Measurements from ENCODE around the gene ZSWIM7. TPM values are rescaled to one million over a fixed set of nuclear protein-coding genes. Genes with fewer than 3 reads are reported as not detected.

ZSWIM7 gene, protein sequence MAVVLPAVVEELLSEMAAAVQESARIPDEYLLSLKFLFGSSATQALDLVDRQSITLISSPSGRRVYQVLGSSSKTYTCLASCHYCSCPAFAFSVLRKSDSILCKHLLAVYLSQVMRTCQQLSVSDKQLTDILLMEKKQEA
- total RNA-seq (10 to 100 TPM; 17.9 to 20.5 TPM), polyA plus RNA-seq (10 to 100 TPM; 36.4 to 39.1 TPM)
- long read RNA-seq, donor 1, transcript ZSWIM7-201 (5 exons, 2,008 nt): major isoform, 15 of 56 reads
- long read RNA-seq, donor 1, transcript ZSWIM7-205 (6 exons, 703 nt): major isoform, 15 of 56 reads
- long read RNA-seq, donor 1, partial matches to known transcripts: 19 of 56 reads
- long read RNA-seq, donor 1, other reads (novel, unspliced or antisense): 0 of 56 reads
- long read RNA-seq, donor 2, partial matches to known transcripts: 7 of 12 reads
- long read RNA-seq, donor 2, other reads (novel, unspliced or antisense): 0 of 12 reads
- long read RNA-seq, donor 3, transcript ZSWIM7-201 (5 exons, 2,008 nt): major isoform, 5 of 11 reads
- long read RNA-seq, donor 3, partial matches to known transcripts: 0 of 11 reads
- long read RNA-seq, donor 3, other reads (novel, unspliced or antisense): 0 of 11 reads
- long read RNA-seq, donor 4, partial matches to known transcripts: 7 of 19 reads
- long read RNA-seq, donor 4, other reads (novel, unspliced or antisense): 0 of 19 reads
- long read RNA-seq, donor 5, transcript ZSWIM7-201 (5 exons, 2,008 nt): major isoform, 7 of 45 reads
- long read RNA-seq, donor 5, partial matches to known transcripts: 6 of 45 reads
- long read RNA-seq, donor 5, other reads (novel, unspliced or antisense): 25 of 45 reads

DNA sequence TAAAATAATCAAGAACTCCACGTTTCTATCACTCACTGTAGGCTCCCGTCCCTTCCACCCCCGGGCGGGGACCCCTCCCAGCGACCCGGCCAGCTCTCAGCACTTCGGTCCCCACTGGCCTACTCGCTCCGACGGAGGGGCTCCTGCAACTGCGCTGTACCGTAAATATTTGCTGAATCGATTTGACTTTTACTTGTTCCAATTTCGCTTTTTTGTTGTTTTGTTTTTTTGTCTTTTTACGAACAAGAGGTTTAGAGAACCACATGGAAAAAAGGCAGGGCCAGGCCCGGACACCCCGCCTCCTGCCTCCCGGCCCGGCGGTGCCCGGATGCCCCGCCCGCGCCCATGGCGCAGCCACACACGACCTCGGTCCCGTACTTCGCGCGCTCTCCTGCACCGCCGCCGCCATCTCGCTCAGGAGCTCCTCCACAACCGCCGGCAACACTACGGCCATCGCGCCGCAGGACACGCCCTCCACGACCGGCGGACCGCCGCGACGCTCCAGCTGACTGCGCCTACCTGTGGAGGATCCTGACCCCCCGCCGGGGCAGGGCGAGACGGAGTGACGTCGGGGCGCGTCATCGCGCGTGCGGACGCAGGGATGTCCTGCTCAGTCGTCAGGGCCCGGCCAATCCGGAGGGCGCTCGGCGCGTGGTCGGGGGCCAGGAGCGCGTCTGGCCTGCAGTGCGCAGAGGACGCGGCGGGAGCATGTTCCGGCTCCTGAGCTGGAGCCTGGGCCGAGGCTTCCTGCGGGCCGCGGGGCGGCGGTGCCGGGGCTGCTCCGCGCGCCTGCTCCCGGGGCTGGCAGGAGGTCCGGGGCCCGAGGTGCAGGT lies at the start of gene ZSWIM7, which contains the start of gene TTC19:
Gene ZSWIM7, minus strand, starts transcription at position 564 of the 833 bp plus-strand sequence. Its CDS starts 110 bp downstream, at position 454.
Gene TTC19, plus strand, starts transcription at position 684 of the 833 bp plus-strand sequence. Its CDS starts 25 bp downstream, at position 709.
- Histone ChIP-seq H3K27me3 (ENCODE audit: control insufficient read depth in 3 of 3, insufficient read depth in 3 of 3, low read length in 2 of 3) (no peaks in the 10 kb centered on the region), H3K27ac (ENCODE audit: low read depth in 1 of 2, low read length in 1 of 2) (peak within 1 kb of the TSS; percentile 88 to 98), H3K36me3 (ENCODE audit: control insufficient read depth in 4 of 4, insufficient read depth in 4 of 4, low read length in 4 of 4) (peaks cover 11 to 37% (median 24%) of the 10 kb centered on the region in 4 donors), H3K9me3 (ENCODE audit: control insufficient read depth in 4 of 4, insufficient read depth in 3 of 4, low read length in 3 of 4) (peaks cover 0 to 2% (median 0%) of the 10 kb centered on the region in 4 donors), H3K9ac (ENCODE audit: insufficient read depth in 1 of 2, low read length in 2 of 2) (peak within 1 kb of the TSS; percentile 91 to 94), H3K4me1 (ENCODE audit: control insufficient read depth in 5 of 5, insufficient read depth in 5 of 5, low read length in 5 of 5) (peaks cover 2 to 16% (median 11%) of the 10 kb centered on the region in 5 donors), H3K4me3 (peak within 1 kb of the TSS; percentile 93)
- TF ChIP-seq, protein P1, sequence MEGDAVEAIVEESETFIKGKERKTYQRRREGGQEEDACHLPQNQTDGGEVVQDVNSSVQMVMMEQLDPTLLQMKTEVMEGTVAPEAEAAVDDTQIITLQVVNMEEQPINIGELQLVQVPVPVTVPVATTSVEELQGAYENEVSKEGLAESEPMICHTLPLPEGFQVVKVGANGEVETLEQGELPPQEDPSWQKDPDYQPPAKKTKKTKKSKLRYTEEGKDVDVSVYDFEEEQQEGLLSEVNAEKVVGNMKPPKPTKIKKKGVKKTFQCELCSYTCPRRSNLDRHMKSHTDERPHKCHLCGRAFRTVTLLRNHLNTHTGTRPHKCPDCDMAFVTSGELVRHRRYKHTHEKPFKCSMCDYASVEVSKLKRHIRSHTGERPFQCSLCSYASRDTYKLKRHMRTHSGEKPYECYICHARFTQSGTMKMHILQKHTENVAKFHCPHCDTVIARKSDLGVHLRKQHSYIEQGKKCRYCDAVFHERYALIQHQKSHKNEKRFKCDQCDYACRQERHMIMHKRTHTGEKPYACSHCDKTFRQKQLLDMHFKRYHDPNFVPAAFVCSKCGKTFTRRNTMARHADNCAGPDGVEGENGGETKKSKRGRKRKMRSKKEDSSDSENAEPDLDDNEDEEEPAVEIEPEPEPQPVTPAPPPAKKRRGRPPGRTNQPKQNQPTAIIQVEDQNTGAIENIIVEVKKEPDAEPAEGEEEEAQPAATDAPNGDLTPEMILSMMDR (IDR thresholded peaks at IDR 0.05; ENCODE audit: control extremely low read depth, extremely low read depth): peak; percentile 4
- peak; percentile 96 for ATAC-seq (ENCODE audit: insufficient read depth, low FRiP score)
- DNase-seq: peak; percentile 96 to 98 (median 97)
- 0% methylated on average over 77 to 91 of the region's 91 CpGs for WGBS, 2 donors

GRCh38 chr17:16048811-16049449 lies 49.4 kb upstream of the ZSWIM7 start:
- Histone ChIP-seq H3K27me3 (ENCODE audit: control insufficient read depth in 3 of 3, insufficient read depth in 3 of 3, low read length in 2 of 3) (no peaks in the 10 kb centered on the region), H3K9me3 (ENCODE audit: control insufficient read depth in 4 of 4, insufficient read depth in 3 of 4, low read length in 3 of 4) (no peaks in the 10 kb centered on the region), H3K4me3 (no peak overlapping the region), H3K27ac (ENCODE audit: low read depth in 1 of 2, low read length in 1 of 2) (no peak overlapping the region), H3K36me3 (ENCODE audit: control insufficient read depth in 4 of 4, insufficient read depth in 4 of 4, low read length in 4 of 4) (peaks cover 19 to 44% (median 35%) of the 10 kb centered on the region in 4 donors), H3K4me1 (ENCODE audit: control insufficient read depth in 5 of 5, insufficient read depth in 5 of 5, low read length in 5 of 5) (no peaks in the 10 kb centered on the region), H3K9ac (ENCODE audit: insufficient read depth in 1 of 2, low read length in 2 of 2) (no peak overlapping the region)
- ATAC-seq (ENCODE audit: insufficient read depth, low FRiP score) (no peak), DNase-seq (no peak)
- 82 to 92% methylated on average over 14 of the region's 14 CpGs for WGBS, 2 donors
- TF ChIP-seq, protein P1 (IDR thresholded peaks at IDR 0.05; ENCODE audit: control extremely low read depth, extremely low read depth): no peak

DNA sequence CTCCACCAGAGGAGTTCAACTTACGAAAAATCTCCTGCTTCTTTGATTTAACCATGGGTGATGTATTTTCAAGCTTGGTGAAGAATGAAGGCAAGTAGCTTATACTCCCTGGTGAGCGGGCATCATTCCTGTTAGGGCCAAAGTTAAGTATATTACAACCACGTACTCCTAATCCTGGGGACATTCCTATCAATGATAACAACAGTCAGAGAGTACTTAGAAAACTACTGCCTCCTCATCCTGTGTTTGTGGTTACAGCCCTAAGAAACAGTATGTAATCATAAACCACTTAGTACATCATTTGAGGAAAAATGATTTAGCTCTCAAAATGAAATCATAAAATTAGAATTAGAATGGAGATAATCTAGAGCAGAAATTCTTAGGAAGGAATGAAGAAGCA lies 47.5 kb upstream of the ZSWIM7 start:
- H3K27me3 ChIP-seq (ENCODE audit: control insufficient read depth in 3 of 3, insufficient read depth in 3 of 3, low read length in 2 of 3): no peaks in the 10 kb centered on the region
- ATAC-seq (ENCODE audit: insufficient read depth, low FRiP score): no peak
- H3K9ac ChIP-seq (ENCODE audit: insufficient read depth in 1 of 2, low read length in 2 of 2): no peak overlapping the region
- no peak overlapping the region for H3K4me3 ChIP-seq
- TF ChIP-seq, protein P1 (IDR thresholded peaks at IDR 0.05; ENCODE audit: control extremely low read depth, extremely low read depth): no peak
- DNase-seq: no peak
- no peaks in the 10 kb centered on the region for H3K4me1 ChIP-seq (ENCODE audit: control insufficient read depth in 5 of 5, insufficient read depth in 5 of 5, low read length in 5 of 5)
- peaks cover 24 to 46% (median 38%) of the 10 kb centered on the region in 4 donors for H3K36me3 ChIP-seq (ENCODE audit: control insufficient read depth in 4 of 4, insufficient read depth in 4 of 4, low read length in 4 of 4)
- 95% methylated on average over 3 of the region's 3 CpGs for WGBS, 2 donors
- H3K27ac ChIP-seq (ENCODE audit: low read depth in 1 of 2, low read length in 1 of 2): no peak overlapping the region
- no peaks in the 10 kb centered on the region for H3K9me3 ChIP-seq (ENCODE audit: control insufficient read depth in 4 of 4, insufficient read depth in 3 of 4, low read length in 3 of 4)
